GM19468 (cell line): ENCODE results near the gene TSR3.

Experiments used
- ATAC-seq: cut with Tn5 transposase; IDR thresholded peaks from one replicate; pipeline ENCODE4 v1.9.1; 2021; ENCODE audit warnings: mild to moderate bottlenecking, moderate library complexity, moderate number of reproducible peaks; ENCODE audit not compliant: unreplicated experiment; ENCODE audit errors: extremely low read depth

TSR3 gene

DNA sequence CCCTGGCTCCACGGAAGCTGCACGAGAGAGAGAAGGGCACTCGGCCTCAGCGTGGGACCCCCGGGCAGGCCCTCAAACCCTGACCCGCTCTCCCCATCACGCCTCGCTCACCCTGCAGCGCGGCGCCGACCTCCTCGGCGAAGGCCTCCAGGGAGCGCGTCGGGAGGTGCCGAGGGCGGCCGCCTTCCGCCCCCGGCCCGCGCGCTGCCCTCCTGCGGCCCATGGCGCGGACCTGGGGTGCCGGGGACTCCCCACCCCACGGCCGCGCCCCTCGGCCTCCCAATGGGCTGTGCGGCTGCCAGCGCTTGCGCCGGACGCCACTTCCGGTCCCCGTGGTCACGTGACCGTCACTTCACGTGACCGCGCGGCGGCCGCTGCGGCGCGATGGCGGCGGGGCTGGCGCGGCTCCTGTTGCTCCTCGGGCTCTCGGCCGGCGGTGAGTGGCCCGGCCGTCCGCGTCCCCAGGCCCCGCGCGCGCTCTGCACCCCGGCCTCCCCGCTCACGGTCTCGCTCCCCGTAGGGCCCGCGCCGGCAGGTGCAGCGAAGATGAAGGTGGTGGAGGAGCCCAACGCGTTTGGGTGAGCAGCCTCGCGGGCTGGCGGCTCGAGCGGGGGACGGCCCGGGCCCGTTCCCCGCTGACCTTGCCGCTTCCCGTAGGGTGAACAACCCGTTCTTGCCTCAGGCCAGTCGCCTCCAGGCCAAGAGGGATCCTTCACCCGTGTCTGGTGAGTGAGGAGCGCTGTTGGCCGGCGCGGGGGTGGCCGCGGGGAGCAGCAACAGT lies at the start of gene TSR3, which contains the start of gene GNPTG:
Gene TSR3 (minus strand): TSS at position 297 of the 781 bp plus-strand sequence. CDS start 74 bp downstream, at position 223.
Gene GNPTG (plus strand): TSS at position 350 of the 781 bp plus-strand sequence. CDS start 35 bp downstream, at position 385.
- peak; percentile 64 for ATAC-seq

DNA sequence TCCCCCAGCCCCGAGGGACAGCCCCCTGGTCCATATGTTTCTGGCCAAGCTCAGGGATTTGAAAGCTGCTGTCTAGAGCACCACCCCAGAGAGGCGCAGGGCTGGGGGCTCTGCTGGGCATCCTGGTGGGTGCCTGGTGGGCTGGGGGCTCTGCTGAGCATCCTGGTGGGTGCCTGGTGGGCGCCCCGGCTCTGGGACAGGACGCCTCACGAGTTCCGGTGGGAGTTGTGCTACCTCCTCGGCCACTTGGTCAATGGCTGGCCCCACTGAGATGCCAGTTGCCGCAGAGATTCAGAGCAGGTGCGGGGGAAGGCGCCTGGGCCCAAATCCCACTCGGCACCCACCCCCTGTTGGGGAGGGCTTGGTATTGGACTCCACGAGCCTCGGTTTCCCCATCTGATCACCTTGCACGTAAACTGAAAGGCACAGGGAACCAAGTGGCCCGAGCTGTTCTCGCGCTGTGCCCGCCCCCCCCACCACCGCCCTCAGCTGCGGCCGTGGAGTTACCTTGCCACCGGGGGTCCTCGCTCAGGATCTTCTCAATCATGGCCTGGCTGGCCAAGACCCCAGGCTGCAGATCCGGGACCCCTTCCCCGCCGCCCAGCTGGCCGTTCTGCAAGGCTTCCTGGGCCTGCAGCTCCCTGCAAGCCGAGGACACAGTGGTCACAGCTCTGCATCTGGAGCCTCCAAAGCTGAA lies 49.5 kb upstream of the TSR3 start:
- ATAC-seq, result no peak

DNA sequence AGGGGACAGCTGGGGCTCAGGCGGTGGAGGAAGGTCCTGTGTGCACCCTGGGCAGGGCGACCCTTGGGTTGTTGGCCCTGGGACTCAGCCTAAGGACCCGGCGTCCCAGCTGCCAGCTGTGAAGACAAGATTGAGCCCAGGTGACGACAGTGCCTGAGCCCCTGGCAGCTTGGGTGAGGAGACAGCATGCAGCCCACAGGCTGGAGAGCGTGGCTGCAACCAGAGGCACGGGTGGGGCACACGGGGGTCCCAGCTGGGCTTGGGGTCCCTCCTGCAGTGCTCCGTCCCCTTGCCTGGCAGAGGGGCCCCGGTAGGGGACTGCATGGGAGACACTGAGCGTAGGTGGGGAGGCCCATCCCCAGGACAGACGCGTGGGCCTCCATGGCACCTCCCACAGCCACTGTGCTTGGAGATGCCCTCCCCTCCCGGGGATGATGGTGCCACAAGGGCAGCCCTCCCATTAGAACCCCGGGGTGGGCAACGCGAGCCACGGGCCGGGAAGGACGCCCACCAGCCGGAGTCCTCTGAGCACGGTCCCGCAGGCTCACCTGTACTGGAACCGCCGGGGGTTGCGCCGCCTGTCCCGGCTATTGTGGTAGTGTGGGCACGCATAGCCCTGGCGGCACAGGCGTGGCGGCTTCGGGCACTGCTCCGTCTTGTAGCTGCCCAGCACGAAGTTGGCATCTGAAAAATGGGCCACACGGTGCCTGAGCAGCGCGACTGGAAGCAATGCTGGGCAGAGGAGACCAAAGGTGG lies 47.3 kb upstream of the TSR3 start:
- no peak for ATAC-seq

DNA sequence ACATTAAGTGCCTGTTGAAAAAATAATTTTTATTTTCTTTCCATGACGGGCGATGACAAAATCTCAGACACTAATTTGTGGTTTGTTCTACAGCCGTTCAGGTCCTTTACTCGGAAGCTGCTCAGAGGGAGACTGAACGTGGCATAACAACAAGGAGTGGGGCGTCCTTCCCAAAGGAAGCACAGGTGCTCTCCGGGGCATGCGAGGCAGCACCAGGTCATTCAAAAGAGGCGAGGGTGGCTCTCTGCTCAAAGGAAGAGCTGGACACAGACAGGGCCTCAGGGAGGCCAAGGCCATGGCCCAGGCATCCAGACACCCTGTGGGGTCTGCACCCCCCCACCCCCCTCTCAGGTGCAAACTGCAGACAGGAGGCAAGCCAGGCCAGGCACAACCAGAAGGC lies 46.7 kb upstream of the TSR3 start:
- ATAC-seq, result no peak

DNA sequence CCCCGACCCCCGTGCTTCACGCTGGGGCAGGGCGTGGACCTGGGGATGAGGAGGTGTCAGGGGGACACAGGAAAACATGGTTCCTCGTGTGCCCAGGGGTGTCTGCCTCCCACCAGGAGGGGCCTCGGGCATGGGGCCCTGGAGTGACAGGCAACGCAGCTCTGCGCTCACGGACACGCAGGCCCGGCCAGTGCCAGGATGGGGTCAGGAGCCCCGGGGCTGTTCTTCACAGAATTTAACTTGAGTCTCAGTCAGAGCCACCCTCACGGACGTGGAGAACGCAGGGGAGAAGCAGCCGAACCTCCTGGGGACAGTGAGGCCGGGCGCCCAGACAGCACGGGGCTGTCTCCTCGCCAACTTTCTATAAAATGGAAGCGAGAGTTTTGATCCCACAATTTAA lies 46.1 kb upstream of the TSR3 start:
- ATAC-seq, result no peak

DNA sequence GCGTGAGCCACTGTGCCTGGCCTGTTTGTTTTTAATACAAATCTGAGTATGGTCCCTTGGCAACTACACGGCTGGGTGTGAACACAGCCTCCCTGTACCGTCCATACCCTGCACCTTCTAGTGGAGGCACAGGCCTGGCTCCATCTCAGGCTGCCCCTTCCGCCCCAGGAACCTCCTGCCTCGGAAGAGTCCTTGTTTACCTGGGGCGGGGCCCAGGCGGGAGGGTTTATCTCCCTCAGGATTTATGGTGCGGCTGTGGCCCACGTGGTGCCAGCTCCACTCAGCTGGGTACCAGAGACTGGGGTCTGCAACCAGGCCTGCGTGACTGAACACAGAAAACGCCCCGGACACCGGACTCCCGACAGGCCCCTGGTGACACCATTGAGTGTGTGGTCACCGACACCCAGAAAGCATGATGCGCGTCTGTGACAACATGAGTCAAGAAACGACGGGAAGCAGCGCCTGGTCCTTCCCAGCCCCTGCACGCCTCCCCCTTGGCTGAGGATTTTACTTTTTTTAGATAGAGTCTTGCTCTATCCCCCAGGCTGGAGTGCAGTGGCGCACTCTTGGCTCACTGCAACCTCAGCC lies 43.9 kb upstream of the TSR3 start:
- ATAC-seq, result no peak

DNA sequence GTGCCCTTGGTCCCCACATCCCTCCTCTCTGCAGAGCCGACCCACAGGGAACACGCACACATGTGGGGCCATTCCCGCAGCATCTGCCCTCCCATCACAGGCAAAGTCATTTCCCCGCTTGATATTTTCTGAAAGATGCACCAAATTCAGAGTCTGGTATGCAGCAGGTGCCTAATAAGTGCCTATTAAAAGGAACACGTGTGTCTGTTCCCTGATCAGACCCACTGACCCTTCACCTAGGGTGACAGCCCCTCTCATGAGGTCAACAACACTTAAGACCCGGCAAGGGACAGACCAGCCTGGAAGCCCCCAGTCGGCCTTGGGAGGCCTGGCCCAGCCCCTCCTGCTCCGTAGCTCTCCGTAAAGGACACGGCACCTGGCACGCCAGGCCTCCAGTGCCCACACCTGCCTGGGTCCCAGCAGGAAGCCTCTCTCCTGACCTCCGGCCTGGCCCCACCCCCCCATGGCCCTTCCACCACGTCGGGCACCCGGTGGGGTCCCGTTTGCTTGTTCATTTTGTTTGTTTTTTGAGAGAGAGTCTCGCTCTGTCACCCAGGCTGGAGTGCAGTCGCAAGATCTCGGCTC lies 42.8 kb upstream of the TSR3 start:
- ATAC-seq, result no peak

DNA sequence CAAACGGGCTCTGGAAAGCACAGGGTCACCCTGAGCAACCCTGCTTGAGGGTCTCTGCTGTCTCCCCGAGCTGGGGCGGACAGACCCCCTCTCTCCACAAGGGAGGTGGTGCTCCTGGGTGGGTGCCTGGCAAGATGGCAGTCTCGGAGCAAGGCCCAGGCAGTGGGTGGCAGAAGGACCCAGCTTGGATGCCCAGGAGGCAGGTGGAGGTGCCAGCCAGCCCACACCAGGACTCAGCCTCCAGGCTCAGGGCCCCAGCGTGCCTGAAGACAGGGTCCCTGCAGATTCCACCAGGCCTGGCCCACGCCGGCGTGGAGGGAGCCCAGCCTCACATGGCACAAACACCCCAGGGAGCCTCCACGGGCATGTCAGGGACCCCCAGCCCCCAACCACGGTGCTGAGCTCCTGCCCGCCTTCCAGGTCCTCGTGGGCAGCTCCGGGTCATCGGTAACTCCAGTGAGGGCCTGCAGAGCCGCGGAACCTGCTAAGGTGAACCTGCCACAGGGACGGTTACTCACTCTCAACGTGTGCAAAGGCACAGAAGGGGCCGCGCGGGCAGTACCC lies 42.0 kb upstream of the TSR3 start:
- no peak for ATAC-seq

DNA sequence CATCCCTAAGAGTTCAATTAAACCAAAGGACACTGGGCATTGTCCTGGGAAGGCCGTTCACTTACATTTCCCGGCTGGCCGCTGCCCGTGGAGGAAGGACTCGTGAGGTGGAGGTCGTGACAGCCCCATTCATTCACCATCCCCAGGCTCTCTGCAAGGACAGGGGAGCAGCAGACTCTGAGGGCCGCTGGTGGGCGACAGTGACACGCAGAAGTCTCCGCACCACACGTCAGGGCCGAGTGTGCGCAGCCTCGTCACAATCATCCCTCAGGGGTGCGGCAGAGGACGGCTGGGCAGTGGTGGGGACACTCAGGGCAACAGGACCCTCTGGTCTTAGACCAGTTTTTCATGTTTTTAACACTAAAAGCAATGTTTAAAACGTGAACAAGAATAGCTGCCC lies 41.1 kb upstream of the TSR3 start:
- no peak for ATAC-seq

DNA sequence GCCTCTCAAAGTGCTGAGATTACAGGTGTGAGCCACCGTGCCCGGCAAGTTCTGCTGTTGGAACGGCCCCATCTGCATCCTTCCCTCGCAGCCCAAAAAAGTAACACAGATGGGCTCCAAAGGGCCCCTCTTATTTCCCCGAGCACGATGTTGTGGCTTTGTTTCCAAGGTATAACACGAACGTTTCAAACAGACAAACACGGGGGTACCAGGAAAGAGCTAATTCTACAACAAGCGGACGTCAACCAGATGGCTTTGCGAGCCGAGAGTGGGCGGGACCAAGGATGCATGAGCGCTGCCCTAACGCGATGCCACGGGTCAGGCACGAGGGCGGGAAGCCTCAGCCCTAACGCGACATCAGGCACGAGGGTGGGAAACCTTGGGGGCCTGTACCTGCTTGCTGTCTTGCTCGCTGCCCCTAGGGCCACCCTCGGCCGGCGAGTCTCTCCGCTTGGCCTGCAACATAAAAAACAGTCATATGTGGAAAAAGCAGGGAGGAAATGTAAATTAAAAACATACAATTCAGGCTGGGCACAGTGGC lies 38.6 kb upstream of the TSR3 start:
- no peak for ATAC-seq

DNA sequence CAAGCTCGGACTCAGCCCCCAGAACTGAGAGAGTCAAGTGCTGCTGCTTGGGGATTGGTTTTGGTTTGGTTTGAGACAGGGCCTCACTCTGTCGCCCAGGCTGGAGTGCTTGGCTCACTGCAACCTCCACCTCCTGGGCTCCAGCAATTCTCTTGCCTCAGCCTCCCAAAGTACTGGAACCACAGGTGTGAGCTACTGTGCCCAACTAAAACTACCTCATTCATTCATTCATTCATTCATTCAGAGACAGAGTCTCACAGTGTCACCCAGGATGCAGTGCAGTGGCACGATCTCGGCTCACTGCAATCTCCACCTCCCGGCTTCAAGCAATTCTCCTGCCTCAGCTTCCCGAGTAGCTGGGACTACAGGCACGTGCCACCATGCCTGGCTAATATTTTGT lies 38.1 kb upstream of the TSR3 start:
- no peak for ATAC-seq

DNA sequence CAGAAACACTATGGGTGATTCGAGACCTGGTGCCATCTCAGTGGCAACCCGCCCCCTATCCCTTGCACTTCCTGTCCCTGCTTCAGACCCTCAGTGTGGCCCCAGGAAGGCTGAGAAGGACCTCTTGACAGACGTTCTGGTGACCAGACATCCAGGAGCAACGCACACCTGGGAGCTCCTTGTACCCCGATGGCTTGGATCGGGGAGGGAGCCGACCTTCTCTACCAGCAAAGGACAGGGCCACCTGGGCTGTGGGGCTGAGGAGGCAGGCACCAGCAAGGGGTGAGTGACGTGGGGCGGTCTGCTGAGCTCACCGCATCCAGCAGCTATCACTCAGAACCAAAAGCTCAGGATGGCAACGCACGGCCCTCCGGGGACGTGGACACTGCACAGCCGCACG lies 35.7 kb upstream of the TSR3 start:
- ATAC-seq, result no peak

DNA sequence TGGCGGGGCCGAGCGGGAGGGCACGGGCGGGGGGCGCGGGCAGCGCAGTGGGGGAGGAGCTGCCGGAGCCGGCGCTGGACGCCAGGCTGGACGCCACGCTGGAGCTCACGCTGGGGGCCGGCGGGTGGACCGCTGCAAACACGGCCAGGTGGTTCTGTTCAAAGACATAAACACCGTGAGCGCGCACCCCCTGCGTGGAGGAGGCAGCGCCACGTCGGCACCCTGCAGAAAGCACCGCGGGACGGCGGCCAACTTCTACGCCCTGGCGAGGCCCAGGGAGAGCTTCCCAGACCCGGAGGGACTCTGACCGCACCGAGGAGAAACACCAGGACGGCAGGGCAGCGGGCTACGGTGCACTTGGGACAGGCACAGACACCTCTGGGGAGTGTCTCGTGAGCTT lies 33.6 kb upstream of the TSR3 start:
- no peak for ATAC-seq

DNA sequence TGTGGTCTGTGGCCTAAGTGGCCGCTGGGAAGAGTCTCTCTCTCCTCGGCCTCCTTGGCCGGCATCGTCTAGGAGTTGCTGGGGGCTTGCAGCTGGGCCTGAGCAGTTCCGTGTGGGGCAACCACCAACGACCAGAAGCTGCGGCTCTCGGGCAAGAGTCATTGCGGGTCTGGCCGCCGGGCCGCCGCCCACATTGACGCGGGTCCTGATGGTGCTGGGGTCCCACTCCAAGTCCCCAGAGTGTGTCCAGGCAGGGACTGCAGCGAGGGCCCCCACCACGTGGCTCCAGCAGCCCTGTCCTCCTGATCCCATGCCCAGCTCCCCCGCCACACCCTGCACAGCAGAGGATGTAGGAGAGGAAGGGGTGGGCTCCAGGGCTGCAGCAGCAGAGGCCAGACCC lies 31.9 kb upstream of the TSR3 start:
- no peak for ATAC-seq

DNA sequence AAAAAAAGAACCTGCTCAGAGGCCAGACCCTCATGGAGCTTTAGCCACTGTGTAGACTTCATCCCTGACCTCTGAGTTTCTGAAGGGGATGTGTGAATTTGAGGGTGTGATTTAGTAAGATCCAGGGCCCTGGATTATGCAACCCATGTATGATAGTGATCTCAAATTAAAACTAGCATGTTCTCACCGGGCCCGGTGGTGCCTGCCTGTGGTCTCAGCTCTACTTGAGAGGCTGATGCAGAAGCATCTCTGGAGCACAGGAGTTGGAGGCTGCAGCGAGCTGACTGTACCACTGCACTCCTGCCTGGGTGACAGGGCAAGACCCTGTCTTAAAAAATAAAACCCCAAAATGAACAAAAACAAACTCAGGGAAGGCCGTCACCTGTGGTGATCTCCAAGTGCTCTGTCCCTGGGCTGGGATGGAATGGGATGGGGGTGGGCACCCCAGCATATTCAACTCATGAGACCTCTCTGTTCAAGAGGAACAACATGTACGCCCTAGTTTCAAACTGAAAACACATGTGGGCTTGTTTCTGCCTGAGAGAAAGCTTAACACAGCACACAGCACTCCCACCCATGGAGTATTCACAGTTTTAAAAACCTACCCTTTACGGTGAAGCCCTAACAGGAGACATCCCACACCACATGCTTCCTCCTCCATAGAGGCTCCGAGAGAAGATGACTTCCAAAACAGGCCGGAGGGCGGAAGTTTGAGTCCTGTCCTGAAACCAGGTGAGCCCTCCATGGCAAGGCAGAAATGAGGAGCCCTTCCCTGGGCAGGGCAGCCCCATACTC lies 30.1 kb upstream of the TSR3 start:
- ATAC-seq, result no peak

DNA sequence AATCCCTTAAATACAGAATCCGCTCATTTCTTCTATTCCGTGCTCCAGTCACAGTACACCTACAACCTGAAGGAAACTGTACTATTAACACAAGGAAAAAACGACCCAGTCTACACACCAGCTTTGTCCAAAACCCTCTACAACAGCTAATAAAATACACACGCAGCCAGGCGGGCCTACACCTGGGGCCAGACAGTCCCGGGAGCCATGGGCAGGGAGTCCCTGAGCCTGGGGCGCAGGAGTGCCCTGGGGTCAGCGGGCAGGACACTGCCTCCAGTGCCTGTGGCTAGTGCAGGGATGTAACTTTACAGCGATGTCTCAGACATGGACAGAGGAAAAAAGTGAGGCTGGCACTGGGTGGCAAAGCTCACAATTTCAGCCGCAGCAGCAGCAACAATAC lies 28.5 kb upstream of the TSR3 start:
- ATAC-seq, result no peak

DNA sequence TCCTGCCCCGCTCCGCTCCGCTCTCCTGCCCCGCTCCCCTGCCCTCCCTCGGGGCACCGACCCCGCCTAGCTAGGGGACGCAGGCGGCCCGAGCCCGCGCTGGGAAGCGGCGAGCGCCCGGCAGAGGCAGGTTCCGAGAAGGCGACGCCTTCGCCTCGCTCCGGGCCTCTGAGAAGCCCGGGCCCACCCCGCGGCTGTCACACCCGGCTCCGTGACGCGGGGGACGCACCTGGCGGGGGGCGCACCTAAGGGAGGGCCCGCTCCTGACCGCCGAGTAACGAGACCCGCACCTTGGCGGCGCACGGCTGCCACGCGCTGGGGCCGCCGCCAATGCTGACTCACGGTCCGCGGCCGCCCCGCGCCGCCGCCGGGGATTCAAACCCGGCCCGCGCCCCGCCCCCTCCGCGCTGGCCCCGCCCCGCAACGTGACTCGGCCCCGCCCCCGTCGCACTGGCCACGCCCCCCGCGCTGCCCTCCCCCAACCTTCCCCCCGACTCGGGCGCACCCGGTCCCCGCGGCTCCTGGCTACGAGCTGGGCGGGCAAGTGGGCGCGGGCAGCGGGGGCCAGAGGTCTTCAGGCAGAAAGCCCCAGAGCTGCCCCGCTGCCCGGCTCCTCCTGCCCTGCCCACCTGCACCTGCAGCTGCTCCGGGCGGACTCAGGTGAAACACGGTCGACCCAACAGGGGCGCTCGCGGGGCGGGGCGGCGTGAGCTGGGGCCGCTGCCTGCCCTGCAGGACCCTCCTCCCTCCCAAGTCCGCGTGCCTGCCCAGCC lies 27.8 kb upstream of the TSR3 start:
- no peak for ATAC-seq

DNA sequence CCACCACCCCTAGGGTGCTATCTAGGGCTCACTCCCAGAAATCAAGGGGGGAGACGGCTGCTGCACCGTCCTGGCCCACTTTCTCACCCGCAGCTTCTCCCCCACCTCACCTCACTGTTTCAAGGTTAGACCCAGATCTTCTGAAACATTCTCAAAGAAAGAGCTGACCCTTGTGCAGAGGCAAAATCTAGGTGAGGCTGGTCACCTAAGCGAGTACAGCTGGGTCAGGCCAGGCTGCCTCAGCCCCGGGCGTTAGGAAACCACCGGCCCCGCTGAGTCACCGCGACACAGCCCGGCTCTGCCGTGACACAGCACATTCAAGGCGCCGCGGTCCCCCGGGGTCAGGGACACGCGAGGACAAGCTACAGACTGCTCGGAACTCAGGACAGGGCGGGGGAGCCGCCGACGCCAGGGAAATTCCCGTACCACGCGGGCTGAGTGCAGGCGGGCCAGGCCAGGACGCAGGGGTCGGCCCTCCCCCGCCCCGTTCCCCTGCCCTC lies 27.2 kb upstream of the TSR3 start:
- ATAC-seq, result no peak
